ENCODE data around the gene DDTL. TPM values are rescaled to one million over a fixed set of nuclear protein-coding genes. Genes with fewer than 3 reads are reported as not detected.
"Not testable (repeated sequence)": the region's sequence is repeated elsewhere in the genome, so short reads cannot be mapped to it uniquely, and the experiment has no call there.

DDTL gene
- total RNA-seq, 1 donor, result 1.8 TPM

- H3K27me3 ChIP-seq (ENCODE audit: insufficient read depth, low read length); H4K20me1 ChIP-seq (ENCODE audit: insufficient read depth, low read length); H3K4me2 ChIP-seq (ENCODE audit: insufficient read depth, low read length); H3K27ac ChIP-seq (ENCODE audit: low read depth, low read length); H3K79me2 ChIP-seq (ENCODE audit: insufficient read depth, low read length); H3K9me3 ChIP-seq (ENCODE audit: low read depth, low read length); H3K4me3 ChIP-seq (ENCODE audit: insufficient read depth, low read length); H3K36me3 ChIP-seq (ENCODE audit: insufficient read depth, low read length); H2AFZ ChIP-seq (ENCODE audit: low read length); H3K4me1 ChIP-seq (ENCODE audit: insufficient read depth, low read length); DNase-seq (ENCODE audit: insufficient read length, low spot score, missing footprints): not testable (repeated sequence)
Observed at GRCh38 chr22:23993581-23994177, 27.0 kb downstream of the DDTL start.

- DNase-seq (ENCODE audit: insufficient read length, low spot score, missing footprints), result no peak
- Histone ChIP-seq H3K4me3 (ENCODE audit: insufficient read depth, low read length) (no peak overlapping the region), H3K9me3 (ENCODE audit: low read depth, low read length) (no peaks in the 10 kb centered on the region), H3K4me1 (ENCODE audit: insufficient read depth, low read length) (no peaks in the 10 kb centered on the region), H2AFZ (ENCODE audit: low read length) (no peak overlapping the region), H3K36me3 (ENCODE audit: insufficient read depth, low read length) (no peaks in the 10 kb centered on the region), H3K4me2 (ENCODE audit: insufficient read depth, low read length) (no peak overlapping the region), H4K20me1 (ENCODE audit: insufficient read depth, low read length) (no peaks in the 10 kb centered on the region), H3K79me2 (ENCODE audit: insufficient read depth, low read length) (no peaks in the 10 kb centered on the region), H3K27ac (ENCODE audit: low read depth, low read length) (no peak overlapping the region), H3K27me3 (ENCODE audit: insufficient read depth, low read length) (no peaks in the 10 kb centered on the region)
- no peak for TF ChIP-seq CTCF (IDR thresholded peaks at IDR 0.05; ENCODE audit: extremely low read depth, low read depth, low read length)
Observed at GRCh38 chr22:23997092-23997491, 30.4 kb downstream of the DDTL start.

GRCh38 chr22:23999779-24000178 lies 33.1 kb downstream of the DDTL start:
- H3K27ac ChIP-seq (ENCODE audit: low read depth, low read length); H3K79me2 ChIP-seq (ENCODE audit: insufficient read depth, low read length); H2AFZ ChIP-seq (ENCODE audit: low read length); H3K27me3 ChIP-seq (ENCODE audit: insufficient read depth, low read length); H3K9me3 ChIP-seq (ENCODE audit: low read depth, low read length); H3K4me1 ChIP-seq (ENCODE audit: insufficient read depth, low read length); H3K4me3 ChIP-seq (ENCODE audit: insufficient read depth, low read length); H3K4me2 ChIP-seq (ENCODE audit: insufficient read depth, low read length); H4K20me1 ChIP-seq (ENCODE audit: insufficient read depth, low read length); H3K36me3 ChIP-seq (ENCODE audit: insufficient read depth, low read length): not testable (repeated sequence)
- peak; percentile 34 for DNase-seq (ENCODE audit: insufficient read length, low spot score, missing footprints)

GRCh38 chr22:24001314-24001713 lies 34.6 kb downstream of the DDTL start:
- Histone ChIP-seq H3K27ac (ENCODE audit: low read depth, low read length) (no peak overlapping the region), H3K4me1 (ENCODE audit: insufficient read depth, low read length) (no peaks in the 10 kb centered on the region), H3K36me3 (ENCODE audit: insufficient read depth, low read length) (no peaks in the 10 kb centered on the region), H3K9me3 (ENCODE audit: low read depth, low read length) (no peaks in the 10 kb centered on the region), H4K20me1 (ENCODE audit: insufficient read depth, low read length) (no peaks in the 10 kb centered on the region), H3K27me3 (ENCODE audit: insufficient read depth, low read length) (no peaks in the 10 kb centered on the region), H2AFZ (ENCODE audit: low read length) (no peak overlapping the region), H3K4me3 (ENCODE audit: insufficient read depth, low read length) (no peak overlapping the region), H3K79me2 (ENCODE audit: insufficient read depth, low read length) (no peaks in the 10 kb centered on the region), H3K4me2 (ENCODE audit: insufficient read depth, low read length) (no peak overlapping the region)
- no peak for TF ChIP-seq CTCF (IDR thresholded peaks at IDR 0.05; ENCODE audit: extremely low read depth, low read depth, low read length)
- peak; percentile 69 for DNase-seq (ENCODE audit: insufficient read length, low spot score, missing footprints)

- Histone ChIP-seq H4K20me1 (ENCODE audit: insufficient read depth, low read length) (no peaks in the 10 kb centered on the region), H3K4me2 (ENCODE audit: insufficient read depth, low read length) (no peak overlapping the region), H3K27me3 (ENCODE audit: insufficient read depth, low read length) (no peaks in the 10 kb centered on the region), H3K79me2 (ENCODE audit: insufficient read depth, low read length) (no peaks in the 10 kb centered on the region), H3K36me3 (ENCODE audit: insufficient read depth, low read length) (no peaks in the 10 kb centered on the region), H3K4me3 (ENCODE audit: insufficient read depth, low read length) (no peak overlapping the region), H3K27ac (ENCODE audit: low read depth, low read length) (no peak overlapping the region), H2AFZ (ENCODE audit: low read length) (no peak overlapping the region), H3K4me1 (ENCODE audit: insufficient read depth, low read length) (no peaks in the 10 kb centered on the region), H3K9me3 (ENCODE audit: low read depth, low read length) (no peaks in the 10 kb centered on the region)
- no peak for TF ChIP-seq CTCF (IDR thresholded peaks at IDR 0.05; ENCODE audit: extremely low read depth, low read depth, low read length)
- peak; percentile 21 for DNase-seq (ENCODE audit: insufficient read length, low spot score, missing footprints)
Observed at GRCh38 chr22:24002272-24002671, 35.6 kb downstream of the DDTL start.

All from osteoblast (primary cell).